ENCODE data around the gene GCH1. TPM values are rescaled to one million over a fixed set of nuclear protein-coding genes. Genes with fewer than 3 reads are reported as not detected.

Gene GCH1, protein sequence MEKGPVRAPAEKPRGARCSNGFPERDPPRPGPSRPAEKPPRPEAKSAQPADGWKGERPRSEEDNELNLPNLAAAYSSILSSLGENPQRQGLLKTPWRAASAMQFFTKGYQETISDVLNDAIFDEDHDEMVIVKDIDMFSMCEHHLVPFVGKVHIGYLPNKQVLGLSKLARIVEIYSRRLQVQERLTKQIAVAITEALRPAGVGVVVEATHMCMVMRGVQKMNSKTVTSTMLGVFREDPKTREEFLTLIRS
- total RNA-seq (10 to 100 TPM; 21.4 to 64.1 (median 23.2) TPM), polyA plus RNA-seq (10 to 100 TPM; 23.1 to 25.7 TPM), total RNA-seq (41.9 reads per million, percentile 67 among the genes with 10 or more reads in this experiment)

DNA sequence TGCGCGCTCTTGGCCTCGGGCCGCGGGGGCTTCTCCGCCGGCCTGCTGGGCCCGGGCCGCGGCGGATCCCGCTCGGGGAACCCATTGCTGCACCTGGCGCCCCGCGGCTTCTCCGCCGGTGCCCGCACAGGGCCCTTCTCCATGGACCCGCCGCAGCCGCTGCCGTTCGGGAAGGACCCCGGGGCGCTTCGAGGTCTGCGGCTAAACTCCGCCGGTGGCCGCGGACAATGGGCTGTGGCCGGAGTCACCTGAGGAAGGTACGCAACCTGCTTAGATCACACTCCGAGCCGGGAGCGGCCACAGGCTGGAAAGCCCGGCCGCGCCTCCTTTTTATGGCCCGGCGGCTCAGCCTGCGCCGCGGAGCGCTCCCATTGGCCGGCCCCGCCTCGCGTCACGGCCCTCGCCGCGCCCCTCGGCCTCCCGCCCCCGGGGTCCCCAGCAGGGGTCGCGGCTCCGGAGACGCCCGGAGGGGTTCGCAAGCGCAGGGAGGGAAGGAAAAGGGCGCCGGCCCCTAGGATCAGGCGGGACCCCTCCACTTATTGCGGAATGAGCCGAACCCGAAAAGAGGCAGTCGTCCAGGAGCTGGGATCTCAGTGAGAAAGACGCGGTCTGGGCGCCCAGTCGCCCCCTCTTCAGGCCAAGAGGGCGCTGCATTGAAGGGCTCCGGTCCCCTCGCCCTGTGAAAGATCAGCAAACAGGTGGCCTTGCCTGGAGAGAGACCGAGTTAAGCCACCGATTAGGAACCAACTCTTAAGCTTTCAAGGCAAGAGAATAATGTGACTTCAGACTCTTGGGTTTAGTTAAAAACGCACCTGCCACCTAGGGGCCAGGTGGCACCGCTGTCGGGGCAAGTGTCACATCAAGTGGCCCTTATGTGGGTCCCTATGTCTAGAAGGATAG is at the start of gene GCH1:
TSS of gene GCH1 (minus strand) at position 306 of the 900 bp plus-strand sequence. CDS start at position 143, 163 bp downstream.
- ATAC-seq = peak; percentile 88
- Mint-ChIP-seq H3K27ac (peak within 1 kb of the TSS; percentile 66 to 95 (median 91)), H3K9me3 (no peaks in the 10 kb centered on the region), H3K27me3 (no peaks in the 10 kb centered on the region), H3K36me3 (peaks cover 0 to 19% (median 0%) of the 10 kb centered on the region in 5 donors), H3K4me3 (peak within 1 kb of the TSS; percentile 82 to 94 (median 90)), H3K4me1 (peaks cover 15 to 43% (median 31%) of the 10 kb centered on the region in 7 donors)
- ChIA-PET CTCF (interaction anchor here (0.7 to 2.4 kb wide), 6 partner anchors 12 to 126 kb away, joined by 3 to 12 read pairs (median 4); no protein-coding TSS in a partner anchor), POLR2A (interaction anchor here (0.7 to 1.9 kb wide), 6 partner anchors 15 to 789 kb away, joined by 3 to 23 read pairs (median 4); no protein-coding TSS in a partner anchor)
- DNase-seq = peak; percentile 63 to 85 (median 71)
- Histone ChIP-seq H3K36me3 (ENCODE audit: control insufficient read depth in 2 of 3, insufficient read depth in 3 of 3, low read length in 3 of 3) (no peaks in the 10 kb centered on the region), H3K9me3 (ENCODE audit: control insufficient read depth in 2 of 3, low read length in 3 of 3) (no peaks in the 10 kb centered on the region), H3K4me1 (ENCODE audit: control insufficient read depth in 2 of 2, insufficient read depth in 2 of 2, low read length in 2 of 2) (peaks cover under 1 to 9% of the 10 kb centered on the region in 2 donors), H3K27ac (ENCODE audit: low read depth, low read length) (peak within 1 kb of the TSS; percentile 88), H3K4me3 (ENCODE audit: low read length) (peak within 1 kb of the TSS; percentile 99), H3K27me3 (ENCODE audit: control insufficient read depth in 2 of 2, insufficient read depth in 2 of 2, low read length in 2 of 2) (no peaks in the 10 kb centered on the region)
- intact Hi-C loops (cut with micrococcal nuclease) = loop anchor here (1.0 to 10.0 kb wide), 21 partner anchors 21 to 1748 kb away; partner anchors contain the start of genes CGRRF1 (in 2 of the 2), CNIH1 (in 2 of the 2), DLGAP5 (in 2 of the 2) and FBXO34 (in 2 of the 2)

DNA sequence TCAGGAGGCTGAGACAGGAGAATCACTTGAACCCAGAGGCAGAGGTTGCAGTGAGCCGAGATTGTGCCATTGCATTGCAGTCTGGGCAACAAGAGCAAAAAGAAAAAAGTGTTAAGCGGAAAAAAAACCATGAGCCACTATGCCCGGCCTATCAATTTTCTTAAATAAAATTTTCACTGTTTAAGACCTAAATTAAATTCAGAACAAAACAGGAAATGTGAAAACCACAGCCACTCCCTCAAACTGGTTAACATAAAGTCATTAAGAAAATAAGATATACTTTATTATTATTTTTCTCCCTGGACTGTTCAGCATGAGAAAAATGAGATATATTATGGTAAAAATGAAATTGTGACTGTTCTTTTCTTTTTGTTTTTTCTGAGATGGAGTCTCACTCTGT is 44.6 kb upstream of the GCH1 start:
- Mint-ChIP-seq H3K4me3 (peak overlapping the region in 1 of 10 donors; percentile 39), H3K36me3 (peaks cover 4 to 40% (median 17%) of the 10 kb centered on the region in 5 donors), H3K27ac (peak overlapping the region in 1 of 9 donors; percentile 42), H3K4me1 (peaks cover 0 to 12% (median 8%) of the 10 kb centered on the region in 7 donors), H3K9me3 (peaks cover 0 to 9% (median 3%) of the 10 kb centered on the region in 11 donors), H3K27me3 (no peaks in the 10 kb centered on the region)
- intact Hi-C loops (cut with micrococcal nuclease) = no loop called here
- no peaks in the 10 kb centered on the region for H3K9me3 ChIP-seq (ENCODE audit: control insufficient read depth in 2 of 3, low read length in 3 of 3)
- no peak for ATAC-seq
- H3K4me3 ChIP-seq (ENCODE audit: low read length) = no peak overlapping the region
- H3K27me3 ChIP-seq (ENCODE audit: control insufficient read depth in 2 of 2, insufficient read depth in 2 of 2, low read length in 2 of 2) = no peaks in the 10 kb centered on the region
- peaks cover 0 to 9% of the 10 kb centered on the region in 2 donors for H3K4me1 ChIP-seq (ENCODE audit: control insufficient read depth in 2 of 2, insufficient read depth in 2 of 2, low read length in 2 of 2)
- ChIA-PET CTCF (no interaction called here), POLR2A (no interaction called here)
- no peaks in the 10 kb centered on the region for H3K36me3 ChIP-seq (ENCODE audit: control insufficient read depth in 2 of 3, insufficient read depth in 3 of 3, low read length in 3 of 3)
- DNase-seq = peak in 2 of 9 donors; percentile 2 to 9
- H3K27ac ChIP-seq (ENCODE audit: low read depth, low read length) = no peak overlapping the region

DNA sequence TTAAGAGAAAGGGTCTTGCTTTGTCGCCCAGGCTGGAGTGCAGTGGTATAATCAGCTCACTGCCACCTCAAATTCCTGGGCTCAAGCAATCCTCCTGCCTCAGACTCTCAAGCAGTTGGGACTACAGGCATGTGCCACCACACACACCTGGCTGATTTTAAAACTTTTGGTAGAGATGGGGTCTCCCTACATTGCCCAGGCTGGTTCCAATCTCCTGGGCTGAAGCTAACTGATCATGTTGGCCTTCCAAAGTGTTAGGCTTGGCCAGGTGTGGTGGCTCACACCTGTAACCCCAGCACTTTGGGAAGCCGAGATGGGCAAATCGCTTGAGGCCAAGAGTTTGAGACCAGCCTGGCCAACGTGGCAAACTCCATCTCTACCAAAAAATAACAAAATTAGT is 43.9 kb upstream of the GCH1 start:
- Mint-ChIP-seq H3K4me1 (peaks cover 0 to 12% (median 8%) of the 10 kb centered on the region in 7 donors), H3K27me3 (no peaks in the 10 kb centered on the region), H3K4me3 (no peak overlapping the region), H3K9me3 (peaks cover 0 to 9% (median 3%) of the 10 kb centered on the region in 11 donors), H3K36me3 (peaks cover 4 to 40% (median 17%) of the 10 kb centered on the region in 5 donors), H3K27ac (no peak overlapping the region)
- no peaks in the 10 kb centered on the region for H3K36me3 ChIP-seq (ENCODE audit: control insufficient read depth in 2 of 3, insufficient read depth in 3 of 3, low read length in 3 of 3)
- H3K27ac ChIP-seq (ENCODE audit: low read depth, low read length) = no peak overlapping the region
- ATAC-seq (no peak), DNase-seq (no peak)
- no peak overlapping the region for H3K4me3 ChIP-seq (ENCODE audit: low read length)
- ChIA-PET POLR2A (no interaction called here), CTCF (no interaction called here)
- no peaks in the 10 kb centered on the region for H3K27me3 ChIP-seq (ENCODE audit: control insufficient read depth in 2 of 2, insufficient read depth in 2 of 2, low read length in 2 of 2)
- intact Hi-C loops (cut with micrococcal nuclease) = no loop called here
- H3K9me3 ChIP-seq (ENCODE audit: control insufficient read depth in 2 of 3, low read length in 3 of 3) = no peaks in the 10 kb centered on the region
- peaks cover 0 to 9% of the 10 kb centered on the region in 2 donors for H3K4me1 ChIP-seq (ENCODE audit: control insufficient read depth in 2 of 2, insufficient read depth in 2 of 2, low read length in 2 of 2)

DNA sequence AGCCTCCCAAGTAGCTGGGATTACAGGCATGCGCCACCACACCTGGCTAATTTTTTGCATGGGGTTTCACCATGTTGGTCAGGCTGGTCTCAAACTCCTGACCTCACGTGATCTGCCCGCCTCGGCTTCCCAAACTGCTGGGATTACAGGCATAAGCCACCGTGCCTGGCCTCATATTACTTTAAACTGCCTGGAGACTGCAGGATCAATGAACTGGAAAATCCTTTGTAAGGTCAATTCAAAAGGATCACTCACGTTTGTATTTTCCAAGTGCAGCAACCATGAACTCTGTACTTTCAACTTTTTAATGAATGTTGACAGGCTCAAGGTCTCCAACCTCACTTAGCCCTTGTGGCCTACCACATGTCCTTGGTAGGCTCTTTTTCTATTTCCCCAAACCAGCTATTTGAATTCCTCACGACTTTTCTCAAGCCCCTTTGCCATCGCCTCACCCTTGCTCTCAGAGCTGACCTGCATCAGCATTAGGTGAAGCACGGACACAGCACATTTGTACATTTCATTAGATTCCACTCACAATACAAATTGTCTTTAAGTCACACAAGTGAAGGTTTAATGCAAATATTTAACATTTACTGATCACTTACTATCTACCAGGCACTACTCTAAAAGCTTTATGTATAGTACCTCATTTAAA is 42.2 kb upstream of the GCH1 start:
- DNase-seq = no peak
- H3K27me3 Mint-ChIP-seq = no peaks in the 10 kb centered on the region
- ATAC-seq = no peak
- H3K4me1 Mint-ChIP-seq = peaks cover 0 to 12% (median 8%) of the 10 kb centered on the region in 7 donors
- CTCF ChIA-PET = no interaction called here
- Histone ChIP-seq H3K4me3 (ENCODE audit: low read length) (no peak overlapping the region), H3K4me1 (ENCODE audit: control insufficient read depth in 2 of 2, insufficient read depth in 2 of 2, low read length in 2 of 2) (peaks cover 0 to 9% of the 10 kb centered on the region in 2 donors), H3K27ac (ENCODE audit: low read depth, low read length) (no peak overlapping the region), H3K27me3 (ENCODE audit: control insufficient read depth in 2 of 2, insufficient read depth in 2 of 2, low read length in 2 of 2) (no peaks in the 10 kb centered on the region), H3K36me3 (ENCODE audit: control insufficient read depth in 2 of 3, insufficient read depth in 3 of 3, low read length in 3 of 3) (no peaks in the 10 kb centered on the region), H3K9me3 (ENCODE audit: control insufficient read depth in 2 of 3, low read length in 3 of 3) (no peaks in the 10 kb centered on the region)
- intact Hi-C loops (cut with micrococcal nuclease) = no loop called here
- peaks cover 0 to 9% (median under 1%) of the 10 kb centered on the region in 11 donors for H3K9me3 Mint-ChIP-seq
- H3K27ac Mint-ChIP-seq = peak overlapping the region in 2 of 9 donors; percentile 11 to 28
- H3K36me3 Mint-ChIP-seq = peaks cover 4 to 38% (median 14%) of the 10 kb centered on the region in 5 donors
- H3K4me3 Mint-ChIP-seq = no peak overlapping the region
- POLR2A ChIA-PET = no interaction called here

DNA sequence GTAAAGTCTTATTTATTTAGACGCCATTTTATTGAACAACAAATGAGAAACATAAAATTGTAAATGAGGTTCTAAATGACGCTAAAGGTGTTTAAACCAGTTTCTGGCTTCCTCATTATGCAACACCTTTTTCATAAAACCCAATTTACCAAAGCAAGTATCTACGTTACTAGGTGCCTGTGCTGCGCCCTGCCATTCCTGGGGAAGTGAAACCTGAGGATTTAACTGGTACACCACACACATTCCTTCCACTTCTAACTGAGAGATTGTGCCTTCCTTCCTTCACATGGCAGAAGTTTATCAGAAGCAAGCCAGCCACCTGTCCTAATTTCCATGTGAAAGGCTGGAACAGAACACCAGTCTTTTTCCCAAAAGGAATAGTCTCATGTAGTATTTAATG is 40.3 kb upstream of the GCH1 start:
- no peak overlapping the region for H3K4me3 Mint-ChIP-seq
- H3K4me1 ChIP-seq (ENCODE audit: control insufficient read depth in 2 of 2, insufficient read depth in 2 of 2, low read length in 2 of 2) = peaks cover 0 to 9% of the 10 kb centered on the region in 2 donors
- intact Hi-C loops (cut with micrococcal nuclease) = no loop called here
- ATAC-seq (peak; percentile 42), DNase-seq (no peak)
- no peak overlapping the region for H3K27ac ChIP-seq (ENCODE audit: low read depth, low read length)
- POLR2A ChIA-PET = no interaction called here
- no peaks in the 10 kb centered on the region for H3K27me3 Mint-ChIP-seq
- CTCF ChIA-PET = no interaction called here
- H3K4me3 ChIP-seq (ENCODE audit: low read length) = no peak overlapping the region
- no peaks in the 10 kb centered on the region for H3K9me3 ChIP-seq (ENCODE audit: control insufficient read depth in 2 of 3, low read length in 3 of 3)
- peaks cover 0 to 22% (median 9%) of the 10 kb centered on the region in 5 donors for H3K36me3 Mint-ChIP-seq
- peaks cover 0 to 8% (median 6%) of the 10 kb centered on the region in 7 donors for H3K4me1 Mint-ChIP-seq
- no peaks in the 10 kb centered on the region for H3K27me3 ChIP-seq (ENCODE audit: control insufficient read depth in 2 of 2, insufficient read depth in 2 of 2, low read length in 2 of 2)
- H3K9me3 Mint-ChIP-seq = peaks cover 0 to 1% (median 0%) of the 10 kb centered on the region in 11 donors
- no peaks in the 10 kb centered on the region for H3K36me3 ChIP-seq (ENCODE audit: control insufficient read depth in 2 of 3, insufficient read depth in 3 of 3, low read length in 3 of 3)
- no peak overlapping the region for H3K27ac Mint-ChIP-seq

DNA sequence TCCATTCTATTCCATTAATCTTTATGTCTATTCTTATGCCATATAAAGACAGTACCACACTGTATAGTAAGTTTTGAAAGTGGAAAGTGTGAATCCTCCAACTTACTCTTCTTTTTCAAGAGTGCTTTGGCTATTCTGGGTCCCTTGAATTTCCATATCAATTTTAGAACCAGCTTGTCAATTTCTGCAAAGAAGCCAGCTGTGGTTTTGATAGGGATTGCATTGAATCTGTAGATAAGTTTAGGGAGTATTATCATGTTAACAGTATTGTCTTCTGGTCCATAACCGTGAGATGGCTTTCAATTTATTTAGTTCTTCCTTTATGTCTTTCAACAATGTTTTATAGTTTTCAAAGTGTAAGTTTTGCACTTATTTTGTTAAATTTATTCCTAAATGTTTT is 34.2 kb upstream of the GCH1 start:
- H3K9me3 ChIP-seq (ENCODE audit: control insufficient read depth in 2 of 3, low read length in 3 of 3) = no peaks in the 10 kb centered on the region
- intact Hi-C loops (cut with micrococcal nuclease) = no loop called here
- no peak overlapping the region for H3K27ac ChIP-seq (ENCODE audit: low read depth, low read length)
- Mint-ChIP-seq H3K36me3 (peaks cover 0 to 9% (median 0%) of the 10 kb centered on the region in 5 donors), H3K9me3 (no peaks in the 10 kb centered on the region), H3K4me1 (no peaks in the 10 kb centered on the region), H3K27ac (no peak overlapping the region), H3K27me3 (peaks cover 0 to 1% (median 0%) of the 10 kb centered on the region in 5 donors), H3K4me3 (no peak overlapping the region)
- H3K4me1 ChIP-seq (ENCODE audit: control insufficient read depth in 2 of 2, insufficient read depth in 2 of 2, low read length in 2 of 2) = no peaks in the 10 kb centered on the region
- H3K36me3 ChIP-seq (ENCODE audit: control insufficient read depth in 2 of 3, insufficient read depth in 3 of 3, low read length in 3 of 3) = no peaks in the 10 kb centered on the region
- no peak for DNase-seq
- H3K27me3 ChIP-seq (ENCODE audit: control insufficient read depth in 2 of 2, insufficient read depth in 2 of 2, low read length in 2 of 2) = no peaks in the 10 kb centered on the region
- ChIA-PET POLR2A (no interaction called here), CTCF (interaction anchor here (0.6 kb wide), 1 partner anchor 1843 kb away, joined by 4 read pairs; no protein-coding TSS in a partner anchor)
- ATAC-seq = no peak
- H3K4me3 ChIP-seq (ENCODE audit: low read length) = no peak overlapping the region
